ENCODE measurements around the gene LEFTY1. TPM values are rescaled to one million over a fixed set of nuclear protein-coding genes. Genes with fewer than 3 reads are reported as not detected.

LEFTY1 gene
- total RNA-seq, 1 experiment from 2014 or later: not detected

DNA sequence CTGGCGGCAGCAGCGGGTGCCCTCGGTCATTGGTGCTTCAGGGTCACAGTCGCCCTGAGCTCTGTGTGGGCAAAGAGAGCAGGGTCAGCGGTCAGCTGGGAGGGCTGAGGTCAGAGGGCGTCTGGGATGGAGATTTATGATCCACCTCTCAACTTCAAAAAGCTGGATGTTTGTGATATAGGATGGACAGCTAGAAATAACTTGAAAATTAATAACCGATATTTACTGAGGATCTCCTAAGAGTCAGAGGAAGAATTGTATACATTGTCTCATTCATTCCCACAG, 2.0 kb downstream of the LEFTY1 start:
- H3K27ac ChIP-seq (ENCODE audit: low read length): peak overlapping the region; percentile 77; the same call in 1 of the 2 replicates
- peaks cover 61% of the 10 kb centered on the region for H3K4me1 ChIP-seq (ENCODE audit: insufficient read depth, low read length)
- no peaks in the 10 kb centered on the region for H3K9me3 ChIP-seq (ENCODE audit: low read length)
- H3K27me3 ChIP-seq (ENCODE audit: low read length): no peaks in the 10 kb centered on the region
- TF ChIP-seq EZH2 (IDR thresholded peaks at IDR 0.05; ENCODE audit: low read length, unreplicated experiment) (no peak), EZH2phosphoT487 (IDR thresholded peaks at IDR 0.05; ENCODE audit: borderline replicate concordance, low read length) (no peak)
- TF ChIP-seq, protein P1, sequence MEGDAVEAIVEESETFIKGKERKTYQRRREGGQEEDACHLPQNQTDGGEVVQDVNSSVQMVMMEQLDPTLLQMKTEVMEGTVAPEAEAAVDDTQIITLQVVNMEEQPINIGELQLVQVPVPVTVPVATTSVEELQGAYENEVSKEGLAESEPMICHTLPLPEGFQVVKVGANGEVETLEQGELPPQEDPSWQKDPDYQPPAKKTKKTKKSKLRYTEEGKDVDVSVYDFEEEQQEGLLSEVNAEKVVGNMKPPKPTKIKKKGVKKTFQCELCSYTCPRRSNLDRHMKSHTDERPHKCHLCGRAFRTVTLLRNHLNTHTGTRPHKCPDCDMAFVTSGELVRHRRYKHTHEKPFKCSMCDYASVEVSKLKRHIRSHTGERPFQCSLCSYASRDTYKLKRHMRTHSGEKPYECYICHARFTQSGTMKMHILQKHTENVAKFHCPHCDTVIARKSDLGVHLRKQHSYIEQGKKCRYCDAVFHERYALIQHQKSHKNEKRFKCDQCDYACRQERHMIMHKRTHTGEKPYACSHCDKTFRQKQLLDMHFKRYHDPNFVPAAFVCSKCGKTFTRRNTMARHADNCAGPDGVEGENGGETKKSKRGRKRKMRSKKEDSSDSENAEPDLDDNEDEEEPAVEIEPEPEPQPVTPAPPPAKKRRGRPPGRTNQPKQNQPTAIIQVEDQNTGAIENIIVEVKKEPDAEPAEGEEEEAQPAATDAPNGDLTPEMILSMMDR (conservative IDR thresholded peaks at IDR 0.05; ENCODE audit: low read depth, low read length): no peak
- no peaks in the 10 kb centered on the region for H3K9me2 ChIP-seq (replicated peaks; ENCODE audit: low read length)
- no peaks in the 10 kb centered on the region for H3K36me3 ChIP-seq (ENCODE audit: low read depth, low read length)
- H3K9ac ChIP-seq (ENCODE audit: low read length): no peak overlapping the region
- BruUV-seq (replicated peaks): no TSS peak
- intact Hi-C loops (cut with micrococcal nuclease): no loop called here
- H3K4me2 ChIP-seq (ENCODE audit: low read length): peak overlapping the region; percentile 61
- H3F3A ChIP-seq (ENCODE audit: low read length, unreplicated experiment): no peaks in the 10 kb centered on the region
- CTCF ChIA-PET: no interaction called here
- H3K4me3 ChIP-seq (ENCODE audit: low read length): no peak overlapping the region
- no peak for DNase-seq
- H2AFZ ChIP-seq (ENCODE audit: low read length): no peak overlapping the region
- ATAC-seq: no peak
- H4K20me1 ChIP-seq (ENCODE audit: low read length): no peaks in the 10 kb centered on the region
- POLR2A ChIA-PET (ENCODE audit: unreplicated experiment): no interaction called here
- H3K79me2 ChIP-seq (ENCODE audit: low read length): peaks cover 11% of the 10 kb centered on the region

- Histone ChIP-seq H3K4me3 (ENCODE audit: low read length) (no peak overlapping the region), H4K20me1 (ENCODE audit: low read length) (no peaks in the 10 kb centered on the region), H3K27ac (ENCODE audit: low read length) (peak overlapping the region; percentile 77), H3K9ac (ENCODE audit: low read length) (no peak overlapping the region), H2AFZ (ENCODE audit: low read length) (no peak overlapping the region), H3K9me2 (replicated peaks; ENCODE audit: low read length) (no peaks in the 10 kb centered on the region), H3F3A (ENCODE audit: low read length, unreplicated experiment) (peaks cover under 1% of the 10 kb centered on the region), H3K27me3 (ENCODE audit: low read length) (no peaks in the 10 kb centered on the region), H3K4me1 (ENCODE audit: insufficient read depth, low read length) (peaks cover 58% of the 10 kb centered on the region), H3K9me3 (ENCODE audit: low read length) (no peaks in the 10 kb centered on the region), H3K36me3 (ENCODE audit: low read depth, low read length) (no peaks in the 10 kb centered on the region), H3K4me2 (ENCODE audit: low read length) (peak overlapping the region; percentile 61), H3K79me2 (ENCODE audit: low read length) (peaks cover 17% of the 10 kb centered on the region)
- no TSS peak for BruUV-seq (replicated peaks)
- TF ChIP-seq EZH2phosphoT487 (IDR thresholded peaks at IDR 0.05; ENCODE audit: borderline replicate concordance, low read length) (no peak), EZH2 (IDR thresholded peaks at IDR 0.05; ENCODE audit: low read length, unreplicated experiment) (no peak)
- TF ChIP-seq, protein P1 (conservative IDR thresholded peaks at IDR 0.05; ENCODE audit: low read depth, low read length): no peak
- POLR2A ChIA-PET (ENCODE audit: unreplicated experiment): no interaction called here
- DNase-seq: peak; percentile 94
- CTCF ChIA-PET: no interaction called here
- intact Hi-C loops (cut with micrococcal nuclease): no loop called here
- ATAC-seq: peak; percentile 35
These were observed 2.6 kb downstream of the LEFTY1 start for GRCh38 chr1:225886159-225887029.

- POLR2A ChIA-PET (ENCODE audit: unreplicated experiment): no interaction called here
- Histone ChIP-seq H3K9me2 (replicated peaks; ENCODE audit: low read length) (no peaks in the 10 kb centered on the region), H3F3A (ENCODE audit: low read length, unreplicated experiment) (peaks cover 4% of the 10 kb centered on the region), H2AFZ (ENCODE audit: low read length) (no peak overlapping the region), H3K9me3 (ENCODE audit: low read length) (no peaks in the 10 kb centered on the region), H3K4me3 (ENCODE audit: low read length) (no peak overlapping the region), H3K27ac (ENCODE audit: low read length) (no peak overlapping the region), H3K27me3 (ENCODE audit: low read length) (no peaks in the 10 kb centered on the region), H3K4me1 (ENCODE audit: insufficient read depth, low read length) (peaks cover 58% of the 10 kb centered on the region), H3K79me2 (ENCODE audit: low read length) (peaks cover 27% of the 10 kb centered on the region), H3K9ac (ENCODE audit: low read length) (no peak overlapping the region), H4K20me1 (ENCODE audit: low read length) (peaks cover 5% of the 10 kb centered on the region; the same call in 1 of the 2 replicates), H3K4me2 (ENCODE audit: low read length) (no peak overlapping the region), H3K36me3 (ENCODE audit: low read depth, low read length) (no peaks in the 10 kb centered on the region)
- no TSS peak for BruUV-seq (replicated peaks)
- ATAC-seq: no peak
- DNase-seq: no peak
- intact Hi-C loops (cut with micrococcal nuclease): no loop called here
- CTCF ChIA-PET: no interaction called here
- no peak for TF ChIP-seq EZH2phosphoT487 (IDR thresholded peaks at IDR 0.05; ENCODE audit: borderline replicate concordance, low read length)
- TF ChIP-seq, protein P1 (conservative IDR thresholded peaks at IDR 0.05; ENCODE audit: low read depth, low read length): no peak
- no peak for TF ChIP-seq EZH2 (IDR thresholded peaks at IDR 0.05; ENCODE audit: low read length, unreplicated experiment)
These were observed 3.6 kb downstream of the LEFTY1 start for GRCh38 chr1:225885336-225885735.
